NB4 (cell line): ENCODE measurements around the gene GRM1.

Experiments
- DNase-seq: peaks from one replicate; pipeline ENCODE4 v3.0.0; 2010; ENCODE audit warnings: low read depth
- H3K4me3 ChIP-seq: one replicate; pipeline ENCODE4 v1.5.1; 2011; ENCODE audit warnings: mild to moderate bottlenecking, low read depth, low read length, moderate library complexity
- CTCF ChIP-seq: IDR thresholded peaks from one replicate; pipeline ENCODE4 v1.5.1; 2012; ENCODE audit warnings: low read depth, low read length
- MYC ChIP-seq: IDR thresholded peaks from 2 replicates; pipeline ENCODE4 v1.6.1; 2011; ENCODE audit warnings: low read depth, low read length
- POLR2A ChIP-seq: IDR thresholded peaks from 2 replicates; pipeline ENCODE4 v1.6.1; 2011; ENCODE audit warnings: mild to moderate bottlenecking; ENCODE audit not compliant: insufficient read length; ENCODE audit errors: extremely low read depth
- TF ChIP-seq, protein P1 (sequence below): IDR thresholded peaks from 2 replicates; pipeline ENCODE4 v1.6.1; 2011; ENCODE audit warnings: low read depth, low read length

The GRM1 gene

GRCh38 chr6:146367061-146367460 lies 338.2 kb downstream of the GRM1 start:
- DNase-seq = no peak
- H3K4me3 ChIP-seq = no peak overlapping the region
- TF ChIP-seq CTCF (no peak), POLR2A (no peak), MYC (no peak)
- TF ChIP-seq, protein P1, sequence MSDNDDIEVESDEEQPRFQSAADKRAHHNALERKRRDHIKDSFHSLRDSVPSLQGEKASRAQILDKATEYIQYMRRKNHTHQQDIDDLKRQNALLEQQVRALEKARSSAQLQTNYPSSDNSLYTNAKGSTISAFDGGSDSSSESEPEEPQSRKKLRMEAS = no peak

DNA sequence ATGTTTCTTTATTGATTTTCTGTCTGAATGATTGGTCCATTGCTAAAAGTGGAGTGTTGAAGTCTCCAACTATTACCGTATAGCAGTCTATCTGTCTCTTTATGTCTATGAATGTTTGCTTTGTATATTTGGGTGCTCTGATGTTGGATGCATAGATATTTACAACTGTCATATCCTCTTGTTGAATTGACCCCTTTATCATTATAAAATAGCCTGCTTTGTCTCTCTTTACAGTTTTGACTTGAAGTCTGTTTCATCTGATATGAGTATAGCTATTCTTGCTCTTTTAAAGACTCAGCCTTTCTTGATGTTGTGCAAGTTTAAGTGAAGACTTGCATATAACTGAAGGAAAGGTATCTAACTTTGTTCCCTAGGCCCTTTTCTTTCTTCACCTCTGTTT lies 341.0 kb downstream of the GRM1 start:
- TF ChIP-seq, protein P1 = no peak
- TF ChIP-seq POLR2A (no peak), CTCF (no peak), MYC (no peak)
- H3K4me3 ChIP-seq = no peak overlapping the region
- DNase-seq = no peak

DNA sequence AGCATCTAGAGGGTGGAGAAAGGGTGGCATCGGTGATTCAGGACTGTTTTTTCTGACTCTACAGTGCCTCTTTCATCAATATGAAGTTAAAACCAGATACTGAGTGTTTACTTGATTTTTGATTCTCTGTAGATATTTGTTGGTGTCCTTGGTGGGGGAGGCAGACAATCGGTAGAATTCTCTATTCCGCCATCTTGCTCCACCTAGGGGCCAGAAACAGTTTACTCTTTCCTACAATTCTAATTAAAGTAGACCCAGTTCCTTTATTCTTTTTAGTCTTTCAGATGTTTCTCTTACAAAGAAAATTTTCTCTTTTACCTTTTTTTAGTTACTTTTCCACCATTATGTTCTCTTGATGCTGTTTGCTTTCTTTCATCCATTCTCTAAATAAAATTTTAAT lies 352.6 kb downstream of the GRM1 start:
- H3K4me3 ChIP-seq = no peak overlapping the region
- TF ChIP-seq MYC (no peak), CTCF (no peak), POLR2A (no peak)
- TF ChIP-seq, protein P1 = no peak
- no peak for DNase-seq

DNA sequence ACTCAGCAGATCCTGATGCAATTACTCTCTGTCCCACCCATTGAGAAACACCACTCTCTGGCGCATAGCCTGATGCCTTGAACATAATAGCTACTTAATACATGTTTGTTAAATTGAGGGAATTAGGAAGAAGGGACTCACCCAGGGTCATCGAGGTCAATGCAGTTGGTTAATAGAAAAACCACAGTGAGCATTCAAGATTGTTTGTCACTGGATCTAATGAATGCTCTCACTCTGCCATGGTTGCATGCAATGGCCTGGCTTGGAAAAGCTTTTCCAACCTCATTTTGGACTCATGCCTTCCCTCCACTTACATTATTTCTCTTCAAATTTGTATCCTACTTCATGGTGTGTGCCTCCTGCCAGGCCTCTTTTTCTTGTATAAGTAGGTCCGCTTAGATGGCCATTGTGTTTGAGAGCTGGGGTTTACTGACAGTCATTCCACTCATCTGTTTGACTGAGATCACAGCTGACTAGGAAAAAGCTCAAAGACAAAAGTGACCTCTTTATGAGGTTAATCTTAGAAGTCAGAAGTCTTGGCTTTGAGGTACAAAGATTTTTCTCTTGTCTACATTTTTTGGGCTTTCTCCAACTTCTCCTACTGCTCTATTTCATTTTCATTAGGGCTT lies 360.0 kb downstream of the GRM1 start:
- no peak for DNase-seq
- no peak overlapping the region for H3K4me3 ChIP-seq
- no peak for TF ChIP-seq POLR2A
- TF ChIP-seq, protein P1 = no peak
- no peak for TF ChIP-seq MYC
- no peak for TF ChIP-seq CTCF

DNA sequence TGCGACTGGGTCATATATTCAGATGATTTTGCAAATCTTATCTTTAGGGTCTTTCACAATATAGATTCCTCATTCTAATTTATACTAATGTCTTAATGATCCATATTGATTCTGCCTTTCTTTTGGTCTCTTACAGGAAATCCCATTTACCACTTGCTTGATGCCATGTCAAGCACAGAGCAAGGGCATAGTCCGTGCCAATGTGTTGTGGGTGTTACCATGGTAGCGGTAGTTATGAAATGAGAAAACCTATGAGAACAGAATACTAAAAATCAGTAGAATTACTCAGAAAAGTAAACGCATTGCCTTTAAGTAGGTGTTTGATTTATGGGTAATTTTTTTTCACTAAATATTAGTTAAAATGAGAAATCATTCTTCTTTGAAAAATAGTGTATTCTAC lies 360.9 kb downstream of the GRM1 start:
- no peak overlapping the region for H3K4me3 ChIP-seq
- TF ChIP-seq MYC (no peak), CTCF (no peak), POLR2A (no peak)
- TF ChIP-seq, protein P1 = no peak
- DNase-seq = no peak
